A204.1 (cell line): ENCODE results near the gene ARHGAP6.
"Not testable (repeated sequence)": the region's sequence is repeated elsewhere in the genome, so short reads cannot be mapped to it uniquely, and the experiment has no call there.

Experiments used
- FAIRE-seq: peaks from 2 replicates; lab custom pipeline; 2012; peaks lifted over from hg19 to GRCh38; lab: Jason Lieb, UNC

The ARHGAP6 gene

GRCh38 chrX:11285651-11286050, 380.1 kb downstream of the ARHGAP6 start:
- FAIRE-seq = no peak

GRCh38 chrX:11282043-11282442, 383.7 kb downstream of the ARHGAP6 start:
- FAIRE-seq = no peak

GRCh38 chrX:11273544-11273943, 392.2 kb downstream of the ARHGAP6 start:
- no peak for FAIRE-seq

- no peak for FAIRE-seq
Observed at GRCh38 chrX:11272863-11273262, 392.9 kb downstream of the ARHGAP6 start.

GRCh38 chrX:11272290-11272689, 393.4 kb downstream of the ARHGAP6 start:
- no peak for FAIRE-seq

GRCh38 chrX:11269996-11270395, 395.7 kb downstream of the ARHGAP6 start:
- no peak for FAIRE-seq

GRCh38 chrX:11269006-11269405, 396.7 kb downstream of the ARHGAP6 start:
- FAIRE-seq = no peak

GRCh38 chrX:11267425-11267824, 398.3 kb downstream of the ARHGAP6 start:
- no peak for FAIRE-seq

GRCh38 chrX:11266573-11267003, 399.1 kb downstream of the ARHGAP6 start:
- FAIRE-seq = no peak

GRCh38 chrX:11265352-11265751, 400.4 kb downstream of the ARHGAP6 start:
- FAIRE-seq = no peak

GRCh38 chrX:11264925-11265324, 400.8 kb downstream of the ARHGAP6 start:
- no peak for FAIRE-seq

- FAIRE-seq = no peak
Observed at GRCh38 chrX:11261260-11261659, 404.5 kb downstream of the ARHGAP6 start.

GRCh38 chrX:11259437-11259836, 406.3 kb downstream of the ARHGAP6 start:
- no peak for FAIRE-seq

- no peak for FAIRE-seq
Observed at GRCh38 chrX:11257711-11258110, 408.0 kb downstream of the ARHGAP6 start.

GRCh38 chrX:11257290-11257689, 408.4 kb downstream of the ARHGAP6 start:
- no peak for FAIRE-seq

GRCh38 chrX:11254417-11255109, 411.2 kb downstream of the ARHGAP6 start:
- FAIRE-seq = no peak

- no peak for FAIRE-seq
Observed at GRCh38 chrX:11244636-11245035, 421.1 kb downstream of the ARHGAP6 start.

- FAIRE-seq = no peak
Observed at GRCh38 chrX:11242704-11243103, 423.0 kb downstream of the ARHGAP6 start.

- no peak for FAIRE-seq
Observed at GRCh38 chrX:11241720-11242119, 424.0 kb downstream of the ARHGAP6 start.

GRCh38 chrX:11239230-11239629, 426.5 kb downstream of the ARHGAP6 start:
- FAIRE-seq = no peak

GRCh38 chrX:11235377-11235776, 430.3 kb downstream of the ARHGAP6 start:
- FAIRE-seq = not testable (repeated sequence)

- no peak for FAIRE-seq
Observed at GRCh38 chrX:11215191-11215921, 450.4 kb downstream of the ARHGAP6 start.

GRCh38 chrX:11214346-11215190, 451.2 kb downstream of the ARHGAP6 start:
- FAIRE-seq = no peak
